ENCODE measurements around the gene ADAMTSL4. TPM values are rescaled to one million over a fixed set of nuclear protein-coding genes. Genes with fewer than 3 reads are reported as not detected.

ADAMTSL4 gene
- total RNA-seq, 1 experiment from 2014 or later: 4.3 TPM

GRCh38 chr1:150557065-150557600 lies 7.9 kb downstream of the ADAMTSL4 start (continued):
- TF ChIP-seq, protein P1, sequence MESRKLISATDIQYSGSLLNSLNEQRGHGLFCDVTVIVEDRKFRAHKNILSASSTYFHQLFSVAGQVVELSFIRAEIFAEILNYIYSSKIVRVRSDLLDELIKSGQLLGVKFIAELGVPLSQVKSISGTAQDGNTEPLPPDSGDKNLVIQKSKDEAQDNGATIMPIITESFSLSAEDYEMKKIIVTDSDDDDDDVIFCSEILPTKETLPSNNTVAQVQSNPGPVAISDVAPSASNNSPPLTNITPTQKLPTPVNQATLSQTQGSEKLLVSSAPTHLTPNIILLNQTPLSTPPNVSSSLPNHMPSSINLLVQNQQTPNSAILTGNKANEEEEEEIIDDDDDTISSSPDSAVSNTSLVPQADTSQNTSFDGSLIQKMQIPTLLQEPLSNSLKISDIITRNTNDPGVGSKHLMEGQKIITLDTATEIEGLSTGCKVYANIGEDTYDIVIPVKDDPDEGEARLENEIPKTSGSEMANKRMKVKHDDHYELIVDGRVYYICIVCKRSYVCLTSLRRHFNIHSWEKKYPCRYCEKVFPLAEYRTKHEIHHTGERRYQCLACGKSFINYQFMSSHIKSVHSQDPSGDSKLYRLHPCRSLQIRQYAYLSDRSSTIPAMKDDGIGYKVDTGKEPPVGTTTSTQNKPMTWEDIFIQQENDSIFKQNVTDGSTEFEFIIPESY (IDR thresholded peaks at IDR 0.05; ENCODE audit: extremely low read depth, insufficient replicate concordance, low read length): no peak
- no peak for TF ChIP-seq CEBPB (IDR thresholded peaks at IDR 0.05; ENCODE audit: low read depth)

DNA sequence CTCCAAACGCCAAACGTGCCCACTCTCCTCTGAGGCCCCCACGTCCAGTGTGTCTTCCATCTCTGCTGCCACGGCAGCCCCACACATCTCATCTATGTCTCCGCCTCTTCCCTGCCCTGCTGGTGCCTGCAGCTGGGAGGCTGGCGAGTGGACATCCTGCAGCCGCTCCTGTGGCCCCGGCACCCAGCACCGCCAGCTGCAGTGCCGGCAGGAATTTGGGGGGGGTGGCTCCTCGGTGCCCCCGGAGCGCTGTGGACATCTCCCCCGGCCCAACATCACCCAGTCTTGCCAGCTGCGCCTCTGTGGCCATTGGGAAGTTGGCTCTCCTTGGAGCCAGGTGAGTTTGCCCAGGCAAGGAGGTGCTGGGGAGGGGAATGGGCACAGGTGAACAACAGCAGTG lies 8.6 kb downstream of the ADAMTSL4 start:
- peaks cover 17 to 32% of the 10 kb centered on the region in 2 experiments for H3K4me1 ChIP-seq (ENCODE audit: control insufficient read depth in 1 of 2, insufficient read depth in 2 of 2, low read length in 2 of 2)
- H3K4me2 ChIP-seq (ENCODE audit: low read length): no peak overlapping the region
- ChIA-PET RAD21 (ENCODE audit: low non-redundant PET in 1 of 2, low total read pairs in 2 of 2, uncharacterized antibody in 2 of 2, unreplicated experiment in 2 of 2) (no interaction called here), CTCF (interaction anchor here (1.2 kb wide), 1 partner anchor 72 kb away, joined by 3 read pairs; the partner anchor contains the start of gene ENSA), POLR2A (no interaction called here)
- no peak overlapping the region for H3K4me3 ChIP-seq (replicated peaks in 1 of 2; ENCODE audit: low read depth in 1 of 2, low read length in 2 of 2)
- TF ChIP-seq, protein P2, sequence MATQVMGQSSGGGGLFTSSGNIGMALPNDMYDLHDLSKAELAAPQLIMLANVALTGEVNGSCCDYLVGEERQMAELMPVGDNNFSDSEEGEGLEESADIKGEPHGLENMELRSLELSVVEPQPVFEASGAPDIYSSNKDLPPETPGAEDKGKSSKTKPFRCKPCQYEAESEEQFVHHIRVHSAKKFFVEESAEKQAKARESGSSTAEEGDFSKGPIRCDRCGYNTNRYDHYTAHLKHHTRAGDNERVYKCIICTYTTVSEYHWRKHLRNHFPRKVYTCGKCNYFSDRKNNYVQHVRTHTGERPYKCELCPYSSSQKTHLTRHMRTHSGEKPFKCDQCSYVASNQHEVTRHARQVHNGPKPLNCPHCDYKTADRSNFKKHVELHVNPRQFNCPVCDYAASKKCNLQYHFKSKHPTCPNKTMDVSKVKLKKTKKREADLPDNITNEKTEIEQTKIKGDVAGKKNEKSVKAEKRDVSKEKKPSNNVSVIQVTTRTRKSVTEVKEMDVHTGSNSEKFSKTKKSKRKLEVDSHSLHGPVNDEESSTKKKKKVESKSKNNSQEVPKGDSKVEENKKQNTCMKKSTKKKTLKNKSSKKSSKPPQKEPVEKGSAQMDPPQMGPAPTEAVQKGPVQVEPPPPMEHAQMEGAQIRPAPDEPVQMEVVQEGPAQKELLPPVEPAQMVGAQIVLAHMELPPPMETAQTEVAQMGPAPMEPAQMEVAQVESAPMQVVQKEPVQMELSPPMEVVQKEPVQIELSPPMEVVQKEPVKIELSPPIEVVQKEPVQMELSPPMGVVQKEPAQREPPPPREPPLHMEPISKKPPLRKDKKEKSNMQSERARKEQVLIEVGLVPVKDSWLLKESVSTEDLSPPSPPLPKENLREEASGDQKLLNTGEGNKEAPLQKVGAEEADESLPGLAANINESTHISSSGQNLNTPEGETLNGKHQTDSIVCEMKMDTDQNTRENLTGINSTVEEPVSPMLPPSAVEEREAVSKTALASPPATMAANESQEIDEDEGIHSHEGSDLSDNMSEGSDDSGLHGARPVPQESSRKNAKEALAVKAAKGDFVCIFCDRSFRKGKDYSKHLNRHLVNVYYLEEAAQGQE (IDR thresholded peaks at IDR 0.05; ENCODE audit: low read depth): no peak
- DNase-seq (ENCODE audit: low read depth, low spot score): no peak
- no peak overlapping the region for H3K27ac ChIP-seq (ENCODE audit: low read depth, low read length)
- intact Hi-C loops (cut with micrococcal nuclease): no loop called here
- no peaks in the 10 kb centered on the region for H3K9me3 ChIP-seq (ENCODE audit: control insufficient read depth in 1 of 2, insufficient read depth in 1 of 2, low read depth in 1 of 2, low read length in 2 of 2)
- H3K27me3 ChIP-seq (ENCODE audit: insufficient read depth, low read length): no peaks in the 10 kb centered on the region
- no peak overlapping the region for H3K9ac ChIP-seq (ENCODE audit: low read length)
- BruUV-seq (replicated peaks): no TSS peak
- no peaks in the 10 kb centered on the region for H3K36me3 ChIP-seq (ENCODE audit: control insufficient read depth in 1 of 2, insufficient read depth in 2 of 2, low read length in 2 of 2)
- peaks cover 4% of the 10 kb centered on the region; the same call in 1 of the 2 replicates for H3K79me2 ChIP-seq (ENCODE audit: insufficient read depth, low read length)
- ATAC-seq: no peak
- H3K9me2 ChIP-seq (ENCODE audit: insufficient read depth): no peaks in the 10 kb centered on the region
- H4K20me1 ChIP-seq (ENCODE audit: insufficient read depth): no peaks in the 10 kb centered on the region
- H2AFZ ChIP-seq (ENCODE audit: low read depth, low read length, poor library complexity, severe bottlenecking): no peak overlapping the region
